Measurements from ENCODE around the gene CLK3.
A peak's percentile ranks its signal among the peaks of the same experiment; 100 is the strongest.

The CLK3 gene

GRCh38 chr15:74631087-74631385, 15.4 kb downstream of the CLK3 start:
- H4K20me1 ChIP-seq (ENCODE audit: insufficient read depth, low read length), result peaks cover 35% of the 10 kb centered on the region
- H3K79me2 ChIP-seq (ENCODE audit: low read length), result peaks cover 18% of the 10 kb centered on the region
- no peak overlapping the region for H2AFZ ChIP-seq (ENCODE audit: low read depth, low read length)
- H3K4me2 ChIP-seq (ENCODE audit: low read length), result peak overlapping the region; percentile 8; the same call in 1 of the 2 replicates
- H3K27me3 ChIP-seq (ENCODE audit: low read depth, low read length), result no peaks in the 10 kb centered on the region
- TF ChIP-seq EZH2phosphoT487 (IDR thresholded peaks at IDR 0.05; ENCODE audit: low read depth) (no peak), CTCF (IDR thresholded peaks at IDR 0.05; ENCODE audit: low read depth, low read length) (no peak)
- no peaks in the 10 kb centered on the region for H3K9me3 ChIP-seq (ENCODE audit: insufficient read depth, low read length)
- H3K4me1 ChIP-seq (ENCODE audit: low read length), result peaks cover 62% of the 10 kb centered on the region
- peak overlapping the region; percentile 88 for H3K27ac ChIP-seq (ENCODE audit: low read length)
- peak overlapping the region; percentile 20; the same call in 1 of the 2 replicates for H3K9ac ChIP-seq (ENCODE audit: low read length)
- peaks cover 83% of the 10 kb centered on the region for H3K36me3 ChIP-seq (replicated peaks; ENCODE audit: low read depth, low read length)
- no peak overlapping the region for H3K4me3 ChIP-seq (ENCODE audit: low read length)

GRCh38 chr15:74631408-74631807, 15.8 kb downstream of the CLK3 start:
- Histone ChIP-seq H3K9ac (ENCODE audit: low read length) (no peak overlapping the region), H3K36me3 (replicated peaks; ENCODE audit: low read depth, low read length) (peaks cover 83% of the 10 kb centered on the region), H3K79me2 (ENCODE audit: low read length) (peaks cover 18% of the 10 kb centered on the region), H4K20me1 (ENCODE audit: insufficient read depth, low read length) (peaks cover 35% of the 10 kb centered on the region), H3K4me2 (ENCODE audit: low read length) (no peak overlapping the region), H2AFZ (ENCODE audit: low read depth, low read length) (no peak overlapping the region), H3K4me1 (ENCODE audit: low read length) (peaks cover 58% of the 10 kb centered on the region), H3K27ac (ENCODE audit: low read length) (peak overlapping the region; percentile 88), H3K4me3 (ENCODE audit: low read length) (no peak overlapping the region), H3K9me3 (ENCODE audit: insufficient read depth, low read length) (no peaks in the 10 kb centered on the region), H3K27me3 (ENCODE audit: low read depth, low read length) (no peaks in the 10 kb centered on the region)
- TF ChIP-seq CTCF (IDR thresholded peaks at IDR 0.05; ENCODE audit: low read depth, low read length) (no peak), EZH2phosphoT487 (IDR thresholded peaks at IDR 0.05; ENCODE audit: low read depth) (no peak)

- TF ChIP-seq EZH2phosphoT487 (IDR thresholded peaks at IDR 0.05; ENCODE audit: low read depth), result no peak
- TF ChIP-seq CTCF (IDR thresholded peaks at IDR 0.05; ENCODE audit: low read depth, low read length), result peak; percentile 97
- Histone ChIP-seq H3K4me2 (ENCODE audit: low read length) (no peak overlapping the region), H3K4me3 (ENCODE audit: low read length) (no peak overlapping the region), H3K27ac (ENCODE audit: low read length) (peak overlapping the region; percentile 88; the same call in 1 of the 2 replicates), H2AFZ (ENCODE audit: low read depth, low read length) (no peak overlapping the region), H3K4me1 (ENCODE audit: low read length) (peaks cover 52% of the 10 kb centered on the region), H3K27me3 (ENCODE audit: low read depth, low read length) (no peaks in the 10 kb centered on the region), H3K79me2 (ENCODE audit: low read length) (peaks cover 18% of the 10 kb centered on the region), H3K36me3 (replicated peaks; ENCODE audit: low read depth, low read length) (peaks cover 85% of the 10 kb centered on the region), H4K20me1 (ENCODE audit: insufficient read depth, low read length) (peaks cover 35% of the 10 kb centered on the region), H3K9ac (ENCODE audit: low read length) (no peak overlapping the region), H3K9me3 (ENCODE audit: insufficient read depth, low read length) (no peaks in the 10 kb centered on the region)
These were observed 16.4 kb downstream of the CLK3 start for GRCh38 chr15:74631935-74632560.

GRCh38 chr15:74632601-74633000, 17.0 kb downstream of the CLK3 start:
- no peak for TF ChIP-seq CTCF (IDR thresholded peaks at IDR 0.05; ENCODE audit: low read depth, low read length)
- TF ChIP-seq EZH2phosphoT487 (IDR thresholded peaks at IDR 0.05; ENCODE audit: low read depth), result no peak

More at GRCh38 chr15:74632601-74633000, 17.0 kb downstream of the CLK3 start:
- Histone ChIP-seq H3K4me1 (ENCODE audit: low read length) (peaks cover 46% of the 10 kb centered on the region), H3K79me2 (ENCODE audit: low read length) (peaks cover 16% of the 10 kb centered on the region), H3K4me2 (ENCODE audit: low read length) (no peak overlapping the region), H3K4me3 (ENCODE audit: low read length) (no peak overlapping the region), H3K9ac (ENCODE audit: low read length) (no peak overlapping the region), H3K27ac (ENCODE audit: low read length) (no peak overlapping the region), H3K36me3 (replicated peaks; ENCODE audit: low read depth, low read length) (peaks cover 87% of the 10 kb centered on the region), H3K9me3 (ENCODE audit: insufficient read depth, low read length) (no peaks in the 10 kb centered on the region), H4K20me1 (ENCODE audit: insufficient read depth, low read length) (peaks cover 35% of the 10 kb centered on the region), H2AFZ (ENCODE audit: low read depth, low read length) (no peak overlapping the region), H3K27me3 (ENCODE audit: low read depth, low read length) (no peaks in the 10 kb centered on the region)
